ENCODE measurements around the gene CNIH3. TPM values are rescaled to one million over a fixed set of nuclear protein-coding genes. Genes with fewer than 3 reads are reported as not detected.

The CNIH3 gene
- total RNA-seq, 1 experiment from 2014 or later: 4.2 TPM

- Histone ChIP-seq H2BK12ac (ENCODE audit: insufficient read length, low read depth, low read length) (no peak overlapping the region), H3K9me3 (ENCODE audit: control insufficient read depth, low read depth, low read length) (no peaks in the 10 kb centered on the region), H3K23ac (ENCODE audit: insufficient read length, low read depth, low read length) (no peak overlapping the region), H3K18ac (ENCODE audit: insufficient read length, low read depth, low read length) (no peak overlapping the region), H3K79me1 (ENCODE audit: insufficient read depth, low read depth, low read length, poor library complexity, severe bottlenecking) (no peaks in the 10 kb centered on the region), H4K91ac (ENCODE audit: insufficient read length, low read depth, low read length) (no peak overlapping the region), H3T11ph (ENCODE audit: low read length) (no peak overlapping the region), H3K27ac (ENCODE audit: insufficient read length, low read depth, low read length) (no peak overlapping the region), H3K14ac (ENCODE audit: insufficient read depth, low read length) (no peak overlapping the region), H3K27me3 (ENCODE audit: insufficient read depth, low read length) (peaks cover 3% of the 10 kb centered on the region; the same call in 1 of the 2 replicates), H4K20me1 (ENCODE audit: control insufficient read depth, insufficient read depth, insufficient read length) (no peaks in the 10 kb centered on the region), H2BK5ac (ENCODE audit: insufficient read length, low read length) (no peak overlapping the region), H3K23me2 (ENCODE audit: insufficient read length, low read depth, low read length, poor library complexity, severe bottlenecking) (no peaks in the 10 kb centered on the region), H3K4me1 (ENCODE audit: insufficient read depth, low read length) (0 out of 2 replicates have a peak, but pooled peaks cover 2% of the 10 kb centered on the region), H2BK20ac (ENCODE audit: low read depth, low read length, poor library complexity, severe bottlenecking) (no peak overlapping the region), H3K79me2 (ENCODE audit: insufficient read depth, low read length) (no peaks in the 10 kb centered on the region), H2AFZ (ENCODE audit: low read length) (no peak overlapping the region), H3K56ac (ENCODE audit: insufficient read length, low read depth, low read length) (no peak overlapping the region), H4K8ac (replicated peaks; ENCODE audit: insufficient read length, low read depth, low read length) (no peak overlapping the region), H3K4me2 (ENCODE audit: insufficient read depth, insufficient read length, low read length) (no peak overlapping the region), H2AK5ac (ENCODE audit: insufficient read length, low read length) (no peak overlapping the region), H2BK120ac (ENCODE audit: low read depth, low read length, poor library complexity, severe bottlenecking) (no peak overlapping the region), H4K5ac (ENCODE audit: insufficient read length, low read depth, low read length) (no peak overlapping the region), H2BK15ac (ENCODE audit: low read depth, low read length) (no peak overlapping the region), H3K4ac (ENCODE audit: low read depth, low read length) (no peak overlapping the region), H3K9ac (ENCODE audit: extremely low read depth, insufficient read length, low read length) (no peak overlapping the region)
- peaks cover 16 to 18% of the 10 kb centered on the region in 2 experiments for H3K4me1 Mint-ChIP-seq
- no peak for TF ChIP-seq CTCF (conservative IDR thresholded peaks at IDR 0.05)
- H3K27me3 Mint-ChIP-seq (ENCODE audit: low read depth): peaks cover 1% of the 10 kb centered on the region
- H3K36me3 Mint-ChIP-seq (ENCODE audit: insufficient read depth in 1 of 3, low read depth in 3 of 3): no peaks in the 10 kb centered on the region; a peak in 2 of 7 replicates
- WGBS (ENCODE audit: extremely low coverage, insufficient read length, low lambda C conversion rate): no CpG with 5 or more reads among the region's 3 CpGs
- H3K9me3 Mint-ChIP-seq: no peaks in the 10 kb centered on the region; a peak in 1 of 5 replicates
- DNase-seq: no peak
- no peak overlapping the region for H3K4me3 Mint-ChIP-seq
- no peak overlapping the region for H3K27ac Mint-ChIP-seq
These were observed 170.6 kb downstream of the CNIH3 start for GRCh38 chr1:224786533-224787250.
